ENCODE results near the gene GADD45GIP1.
"Not testable (repeated sequence)": the region's sequence is repeated elsewhere in the genome, so short reads cannot be mapped to it uniquely, and the experiment has no call there.

Gene GADD45GIP1

GRCh38 chr19:12933287-12934072, 23.5 kb downstream of the GADD45GIP1 start, which contains the start of gene FARSA:
Gene FARSA, minus strand, starts transcription at chr19:12933711. Its CDS starts 15 bp downstream, at chr19:12933696.
- H3K36me3 ChIP-seq (ENCODE audit: insufficient read depth, low read length) = peaks cover 18% of the 10 kb centered on the region
- peak within 1 kb of the TSS; percentile 88 for H3K4me3 ChIP-seq (ENCODE audit: low read length)
- no peaks in the 10 kb centered on the region for H3K27me3 ChIP-seq (ENCODE audit: control insufficient read depth, insufficient read depth, low read length)
- H3K9ac ChIP-seq (ENCODE audit: low read depth, low read length) = peak within 1 kb of the TSS; percentile 93
- peaks cover 16% of the 10 kb centered on the region for H3K4me1 ChIP-seq (ENCODE audit: control insufficient read depth, insufficient read depth, low read length)
- no peaks in the 10 kb centered on the region for H3K9me3 ChIP-seq (replicated peaks; ENCODE audit: low read length)
- peak within 1 kb of the TSS; percentile 92 for H3K4me2 ChIP-seq (ENCODE audit: low read length)

- no peaks in the 10 kb centered on the region for H3K27me3 ChIP-seq (ENCODE audit: control insufficient read depth, insufficient read depth, low read length)
- peaks cover 23% of the 10 kb centered on the region for H3K36me3 ChIP-seq (ENCODE audit: insufficient read depth, low read length)
- H3K9me3 ChIP-seq (replicated peaks; ENCODE audit: low read length) = no peaks in the 10 kb centered on the region
- H3K4me2 ChIP-seq (ENCODE audit: low read length) = peak overlapping the region; percentile 92
- H3K4me1 ChIP-seq (ENCODE audit: control insufficient read depth, insufficient read depth, low read length) = peaks cover 11% of the 10 kb centered on the region
- H3K9ac ChIP-seq (ENCODE audit: low read depth, low read length) = peak overlapping the region; percentile 93
- peak overlapping the region; percentile 88 for H3K4me3 ChIP-seq (ENCODE audit: low read length)
These were observed 24.4 kb downstream of the GADD45GIP1 start for GRCh38 chr19:12932392-12933286.

GRCh38 chr19:12930002-12930645, 26.9 kb downstream of the GADD45GIP1 start:
- Histone ChIP-seq H3K9me3 (replicated peaks; ENCODE audit: low read length) (no peaks in the 10 kb centered on the region), H3K4me2 (ENCODE audit: low read length) (no peak overlapping the region), H3K27me3 (ENCODE audit: control insufficient read depth, insufficient read depth, low read length) (no peaks in the 10 kb centered on the region), H3K36me3 (ENCODE audit: insufficient read depth, low read length) (peaks cover 36% of the 10 kb centered on the region), H3K9ac (ENCODE audit: low read depth, low read length) (no peak overlapping the region), H3K4me1 (ENCODE audit: control insufficient read depth, insufficient read depth, low read length) (peaks cover 6% of the 10 kb centered on the region), H3K4me3 (ENCODE audit: low read length) (no peak overlapping the region)

GRCh38 chr19:12924621-12925310, 32.3 kb downstream of the GADD45GIP1 start:
- Histone ChIP-seq H3K9me3 (replicated peaks; ENCODE audit: low read length) (no peaks in the 10 kb centered on the region), H3K9ac (ENCODE audit: low read depth, low read length) (no peak overlapping the region), H3K4me1 (ENCODE audit: control insufficient read depth, insufficient read depth, low read length) (no peaks in the 10 kb centered on the region), H3K4me3 (ENCODE audit: low read length) (no peak overlapping the region), H3K4me2 (ENCODE audit: low read length) (no peak overlapping the region), H3K36me3 (ENCODE audit: insufficient read depth, low read length) (peaks cover 56% of the 10 kb centered on the region), H3K27me3 (ENCODE audit: control insufficient read depth, insufficient read depth, low read length) (no peaks in the 10 kb centered on the region)

- Histone ChIP-seq H3K36me3 (ENCODE audit: insufficient read depth, low read length) (peaks cover 42% of the 10 kb centered on the region), H3K27me3 (ENCODE audit: control insufficient read depth, insufficient read depth, low read length) (no peaks in the 10 kb centered on the region), H3K4me2 (ENCODE audit: low read length) (no peak overlapping the region), H3K4me1 (ENCODE audit: control insufficient read depth, insufficient read depth, low read length) (peaks cover 4% of the 10 kb centered on the region), H3K9me3 (replicated peaks; ENCODE audit: low read length) (no peaks in the 10 kb centered on the region), H3K9ac (ENCODE audit: low read depth, low read length) (no peak overlapping the region), H3K4me3 (ENCODE audit: low read length) (no peak overlapping the region)
These were observed 34.1 kb downstream of the GADD45GIP1 start for GRCh38 chr19:12922959-12923358.

GRCh38 chr19:12921047-12921446, 36.0 kb downstream of the GADD45GIP1 start:
- Histone ChIP-seq H3K27me3 (ENCODE audit: control insufficient read depth, insufficient read depth, low read length) (no peaks in the 10 kb centered on the region), H3K4me3 (ENCODE audit: low read length) (no peak overlapping the region), H3K4me1 (ENCODE audit: control insufficient read depth, insufficient read depth, low read length) (peaks cover 4% of the 10 kb centered on the region), H3K4me2 (ENCODE audit: low read length) (no peak overlapping the region), H3K36me3 (ENCODE audit: insufficient read depth, low read length) (peaks cover 31% of the 10 kb centered on the region), H3K9ac (ENCODE audit: low read depth, low read length) (no peak overlapping the region), H3K9me3 (replicated peaks; ENCODE audit: low read length) (no peaks in the 10 kb centered on the region)

GRCh38 chr19:12918253-12918652, 38.8 kb downstream of the GADD45GIP1 start:
- no peaks in the 10 kb centered on the region for H3K27me3 ChIP-seq (ENCODE audit: control insufficient read depth, insufficient read depth, low read length)
- no peak overlapping the region for H3K4me2 ChIP-seq (ENCODE audit: low read length)
- H3K36me3 ChIP-seq (ENCODE audit: insufficient read depth, low read length) = peaks cover 11% of the 10 kb centered on the region
- peaks cover 12% of the 10 kb centered on the region for H3K4me1 ChIP-seq (ENCODE audit: control insufficient read depth, insufficient read depth, low read length)
- H3K4me3 ChIP-seq (ENCODE audit: low read length) = no peak overlapping the region
- no peak overlapping the region for H3K9ac ChIP-seq (ENCODE audit: low read depth, low read length)
- no peaks in the 10 kb centered on the region for H3K9me3 ChIP-seq (replicated peaks; ENCODE audit: low read length)

- H3K27me3 ChIP-seq (ENCODE audit: control insufficient read depth, insufficient read depth, low read length); H3K9me3 ChIP-seq (replicated peaks; ENCODE audit: low read length); H3K9ac ChIP-seq (ENCODE audit: low read depth, low read length); H3K4me3 ChIP-seq (ENCODE audit: low read length); H3K4me2 ChIP-seq (ENCODE audit: low read length); H3K36me3 ChIP-seq (ENCODE audit: insufficient read depth, low read length): not testable (repeated sequence)
- H3K4me1 ChIP-seq (ENCODE audit: control insufficient read depth, insufficient read depth, low read length) = peaks cover 18% of the 10 kb centered on the region
These were observed 41.2 kb downstream of the GADD45GIP1 start for GRCh38 chr19:12915860-12916259.

- no peaks in the 10 kb centered on the region for H3K9me3 ChIP-seq (replicated peaks; ENCODE audit: low read length)
- no peaks in the 10 kb centered on the region for H3K27me3 ChIP-seq (ENCODE audit: control insufficient read depth, insufficient read depth, low read length)
- H3K4me1 ChIP-seq (ENCODE audit: control insufficient read depth, insufficient read depth, low read length) = peaks cover 18% of the 10 kb centered on the region
- H3K36me3 ChIP-seq (ENCODE audit: insufficient read depth, low read length) = no peaks in the 10 kb centered on the region
- H3K4me2 ChIP-seq (ENCODE audit: low read length) = peak overlapping the region; percentile 22
- no peak overlapping the region for H3K9ac ChIP-seq (ENCODE audit: low read depth, low read length)
- H3K4me3 ChIP-seq (ENCODE audit: low read length) = no peak overlapping the region
These were observed 43.0 kb downstream of the GADD45GIP1 start for GRCh38 chr19:12913851-12914690.

GRCh38 chr19:12913011-12913561, 43.9 kb downstream of the GADD45GIP1 start:
- peak overlapping the region; percentile 26 for H3K4me3 ChIP-seq (ENCODE audit: low read length)
- H3K36me3 ChIP-seq (ENCODE audit: insufficient read depth, low read length) = no peaks in the 10 kb centered on the region
- no peaks in the 10 kb centered on the region for H3K27me3 ChIP-seq (ENCODE audit: control insufficient read depth, insufficient read depth, low read length)
- peak overlapping the region; percentile 49 for H3K4me2 ChIP-seq (ENCODE audit: low read length)
- no peaks in the 10 kb centered on the region for H3K9me3 ChIP-seq (replicated peaks; ENCODE audit: low read length)
- no peak overlapping the region for H3K9ac ChIP-seq (ENCODE audit: low read depth, low read length)
- peaks cover 14% of the 10 kb centered on the region for H3K4me1 ChIP-seq (ENCODE audit: control insufficient read depth, insufficient read depth, low read length)
